GM19467 (cell line): Measurements from ENCODE around the gene PEMT.

Experiments used
- ATAC-seq: cut with Tn5 transposase; IDR thresholded peaks from one replicate; pipeline ENCODE4 v1.9.1; 2021; ENCODE audit warnings: mild to moderate bottlenecking, moderate library complexity; ENCODE audit not compliant: unreplicated experiment

Gene PEMT

DNA sequence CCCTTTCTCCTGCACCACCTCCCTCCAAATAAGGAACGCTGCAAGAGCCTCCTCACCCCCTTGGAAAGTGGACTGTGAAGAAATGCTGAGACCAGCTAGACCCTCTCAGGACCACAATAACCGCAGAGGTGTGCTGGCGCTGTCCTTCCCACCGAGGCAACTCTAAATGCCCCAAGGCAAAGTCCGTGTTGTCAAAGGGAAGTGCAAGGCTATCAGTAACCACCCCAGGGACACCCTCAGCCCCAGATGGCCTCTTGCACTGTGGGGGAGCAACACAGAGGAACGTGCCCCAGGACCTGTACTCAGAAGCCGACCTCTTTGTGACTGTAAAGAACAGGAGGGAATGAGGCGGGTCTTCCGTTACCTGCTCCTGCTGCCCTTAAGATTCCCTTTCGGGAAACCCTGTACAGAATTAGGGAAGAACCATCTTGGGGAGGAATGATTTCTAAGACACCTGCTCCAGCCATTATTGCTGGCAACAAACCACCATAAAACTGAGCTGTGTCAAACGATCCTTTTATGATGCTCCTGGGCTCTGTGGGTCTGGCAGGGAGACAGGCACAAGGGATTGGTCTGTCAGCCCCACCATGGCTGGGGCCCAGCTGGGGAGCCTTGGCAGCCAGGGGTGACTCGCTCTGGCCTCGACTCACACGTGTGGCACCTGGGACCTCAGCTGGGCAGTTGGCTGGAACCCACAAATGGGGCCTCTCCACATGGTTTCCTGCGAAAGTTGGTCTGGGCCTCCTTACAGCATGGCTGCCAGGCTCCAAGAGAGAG is 129.3 kb downstream of the PEMT start:
- ATAC-seq: no peak

DNA sequence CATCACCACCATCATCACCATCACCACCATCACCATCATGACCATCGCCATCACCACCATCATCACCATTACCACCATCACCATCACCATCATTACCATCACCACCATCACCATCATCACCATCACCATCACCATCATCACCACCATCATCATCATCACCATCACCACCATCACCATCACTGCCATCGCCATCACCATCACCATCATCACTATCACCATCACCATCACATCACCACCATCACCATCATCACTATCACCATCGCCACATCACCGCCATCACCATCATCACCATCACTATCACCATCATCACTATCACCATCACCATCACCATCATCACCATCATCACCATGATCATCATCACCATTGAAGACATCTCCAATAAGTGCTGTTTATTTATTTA is 131.5 kb downstream of the PEMT start:
- ATAC-seq: no peak

DNA sequence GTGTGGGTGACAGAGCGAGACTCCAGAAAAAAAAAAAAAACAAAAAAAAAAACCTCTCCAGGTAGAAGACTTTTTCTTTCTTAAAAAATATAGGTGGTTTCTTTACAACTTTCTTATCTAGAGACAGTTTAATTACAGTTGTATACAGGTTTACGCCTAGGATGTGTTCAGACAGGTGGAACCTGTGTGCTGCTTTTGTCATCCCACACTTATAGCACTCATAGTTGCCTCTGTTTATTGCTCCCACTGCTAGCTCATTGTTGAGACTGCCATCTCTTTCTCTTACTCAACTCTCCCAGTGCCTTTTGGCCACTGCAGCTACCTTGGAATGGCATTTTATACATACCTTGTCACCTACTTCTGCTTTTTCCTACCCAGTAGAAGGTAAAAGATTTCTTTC is 133.8 kb downstream of the PEMT start:
- ATAC-seq: no peak

DNA sequence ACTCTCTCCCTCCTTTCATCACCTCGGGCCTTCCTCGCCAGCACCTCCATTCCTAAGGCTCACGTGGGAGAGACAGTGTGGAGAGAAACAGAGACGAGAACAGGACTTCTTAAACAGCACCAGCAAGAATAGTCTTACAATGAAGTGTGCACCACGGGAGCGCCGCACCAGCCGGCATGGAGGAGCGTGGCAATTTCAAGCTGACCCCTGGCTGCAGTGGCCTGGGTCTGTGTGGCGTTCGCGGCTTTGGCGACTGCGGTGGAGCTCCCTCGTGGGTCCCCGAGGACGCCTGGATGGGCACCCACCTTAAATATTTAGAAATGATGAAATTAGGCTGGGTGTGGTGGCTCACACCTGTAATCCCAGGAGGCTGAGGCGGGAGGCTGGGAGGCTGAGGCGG is 135.3 kb downstream of the PEMT start:
- ATAC-seq: no peak
